ENCODE results near the gene RALGDS.
"Not testable (repeated sequence)": the region's sequence is repeated elsewhere in the genome, so short reads cannot be mapped to it uniquely, and the experiment has no call there.

RALGDS gene

DNA sequence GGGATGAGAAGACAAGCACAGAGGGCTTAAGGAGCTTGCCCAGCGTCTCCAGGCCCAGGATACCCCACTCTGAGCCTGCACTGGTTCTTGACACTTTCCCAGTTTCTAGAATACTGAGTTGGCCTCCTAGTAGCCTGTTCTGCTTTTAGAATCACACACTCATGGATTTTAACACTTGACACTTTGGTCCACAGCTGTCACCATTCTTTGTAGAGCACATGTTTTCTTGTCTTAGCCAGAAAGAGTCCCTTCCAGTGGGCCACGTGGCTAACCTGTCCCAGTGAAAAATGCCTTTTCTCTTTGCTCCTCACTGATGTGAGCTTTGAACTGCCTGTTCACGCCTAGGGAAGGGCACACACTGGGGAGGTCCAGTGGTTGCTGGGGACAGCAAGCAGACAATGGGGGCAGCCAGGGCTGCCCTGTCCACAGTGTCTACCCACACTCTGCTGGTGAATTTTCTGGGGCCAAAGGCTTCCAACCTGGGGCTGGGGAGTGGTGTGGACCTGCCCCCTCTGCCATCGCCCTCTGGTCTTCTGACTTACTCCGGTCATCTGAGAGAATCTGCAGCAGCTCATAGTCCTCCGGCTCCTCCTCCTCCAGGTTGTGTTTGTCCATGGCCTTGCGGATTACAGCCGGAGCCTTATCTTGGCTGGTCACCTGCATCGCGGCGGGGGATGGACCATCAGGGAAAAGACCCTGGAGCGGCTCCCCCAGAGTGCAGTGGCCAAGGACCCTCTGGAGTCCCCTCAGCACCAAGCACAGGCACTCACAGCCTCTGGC is 21.1 kb downstream of the RALGDS start:
- TF ChIP-seq, protein P1, sequence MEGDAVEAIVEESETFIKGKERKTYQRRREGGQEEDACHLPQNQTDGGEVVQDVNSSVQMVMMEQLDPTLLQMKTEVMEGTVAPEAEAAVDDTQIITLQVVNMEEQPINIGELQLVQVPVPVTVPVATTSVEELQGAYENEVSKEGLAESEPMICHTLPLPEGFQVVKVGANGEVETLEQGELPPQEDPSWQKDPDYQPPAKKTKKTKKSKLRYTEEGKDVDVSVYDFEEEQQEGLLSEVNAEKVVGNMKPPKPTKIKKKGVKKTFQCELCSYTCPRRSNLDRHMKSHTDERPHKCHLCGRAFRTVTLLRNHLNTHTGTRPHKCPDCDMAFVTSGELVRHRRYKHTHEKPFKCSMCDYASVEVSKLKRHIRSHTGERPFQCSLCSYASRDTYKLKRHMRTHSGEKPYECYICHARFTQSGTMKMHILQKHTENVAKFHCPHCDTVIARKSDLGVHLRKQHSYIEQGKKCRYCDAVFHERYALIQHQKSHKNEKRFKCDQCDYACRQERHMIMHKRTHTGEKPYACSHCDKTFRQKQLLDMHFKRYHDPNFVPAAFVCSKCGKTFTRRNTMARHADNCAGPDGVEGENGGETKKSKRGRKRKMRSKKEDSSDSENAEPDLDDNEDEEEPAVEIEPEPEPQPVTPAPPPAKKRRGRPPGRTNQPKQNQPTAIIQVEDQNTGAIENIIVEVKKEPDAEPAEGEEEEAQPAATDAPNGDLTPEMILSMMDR (conservative IDR thresholded peaks at IDR 0.05; ENCODE audit: low read length), result no peak
- H3K4me3 ChIP-seq (ENCODE audit: low read length), result no peak overlapping the region
- no peak for DNase-seq (ENCODE audit: low read depth)

DNA sequence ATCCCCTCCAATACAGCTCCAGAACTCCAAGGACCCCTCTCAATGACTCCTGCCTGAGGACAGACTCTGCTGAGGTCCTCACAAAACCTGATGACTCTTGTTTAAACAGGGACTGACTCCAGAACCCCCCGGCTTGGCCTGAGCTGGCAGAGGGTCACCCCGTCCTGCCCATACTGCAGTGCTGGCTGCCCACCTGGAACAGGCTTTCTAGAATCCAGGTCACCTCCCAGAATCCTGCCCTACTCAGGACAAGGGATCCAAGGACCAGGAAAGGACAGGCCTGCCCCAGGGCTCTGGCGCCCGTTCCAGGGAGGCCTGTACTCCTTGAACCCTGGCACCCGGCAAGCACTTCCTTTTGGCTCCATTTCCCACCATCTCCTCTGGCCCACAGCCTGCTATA is 22.2 kb downstream of the RALGDS start:
- no peak overlapping the region for H3K4me3 ChIP-seq (ENCODE audit: low read length)
- DNase-seq (ENCODE audit: low read depth), result no peak
- TF ChIP-seq, protein P1 (conservative IDR thresholded peaks at IDR 0.05; ENCODE audit: low read length), result no peak

DNA sequence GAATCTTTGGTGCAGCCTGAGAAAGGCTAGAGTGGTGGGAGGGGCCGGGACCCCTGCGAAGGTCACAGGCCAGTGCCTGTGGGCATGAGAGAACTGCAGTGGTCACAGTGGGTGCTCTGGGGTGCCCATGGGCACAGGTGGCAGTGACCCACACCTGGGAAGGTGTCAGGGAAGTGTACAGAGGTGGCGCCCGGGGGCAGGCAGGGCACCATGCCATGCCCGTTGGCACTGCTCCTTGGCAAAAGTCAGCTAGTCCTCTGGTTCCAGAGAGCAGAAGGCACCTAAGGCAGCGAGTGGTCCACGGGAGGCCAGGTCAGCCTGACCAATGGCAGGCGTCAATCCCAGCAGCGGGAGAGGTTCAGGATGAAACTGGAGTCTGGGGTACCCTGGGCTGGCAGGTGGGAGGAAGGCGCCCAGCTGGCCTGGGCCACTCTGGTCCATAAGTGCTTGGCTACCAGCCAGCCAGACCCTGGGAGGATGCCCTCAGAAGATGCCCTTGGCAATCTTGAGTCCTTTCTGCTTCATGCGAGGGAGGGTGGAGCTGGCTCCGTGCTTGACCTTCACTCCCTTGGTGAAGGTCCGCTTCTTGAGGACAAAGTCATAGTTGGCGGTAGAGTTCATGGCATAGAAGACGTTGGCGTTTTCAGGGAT is 22.8 kb downstream of the RALGDS start:
- no peak overlapping the region for H3K4me3 ChIP-seq (ENCODE audit: low read length)
- TF ChIP-seq, protein P1 (conservative IDR thresholded peaks at IDR 0.05; ENCODE audit: low read length), result no peak
- DNase-seq (ENCODE audit: low read depth), result no peak

DNA sequence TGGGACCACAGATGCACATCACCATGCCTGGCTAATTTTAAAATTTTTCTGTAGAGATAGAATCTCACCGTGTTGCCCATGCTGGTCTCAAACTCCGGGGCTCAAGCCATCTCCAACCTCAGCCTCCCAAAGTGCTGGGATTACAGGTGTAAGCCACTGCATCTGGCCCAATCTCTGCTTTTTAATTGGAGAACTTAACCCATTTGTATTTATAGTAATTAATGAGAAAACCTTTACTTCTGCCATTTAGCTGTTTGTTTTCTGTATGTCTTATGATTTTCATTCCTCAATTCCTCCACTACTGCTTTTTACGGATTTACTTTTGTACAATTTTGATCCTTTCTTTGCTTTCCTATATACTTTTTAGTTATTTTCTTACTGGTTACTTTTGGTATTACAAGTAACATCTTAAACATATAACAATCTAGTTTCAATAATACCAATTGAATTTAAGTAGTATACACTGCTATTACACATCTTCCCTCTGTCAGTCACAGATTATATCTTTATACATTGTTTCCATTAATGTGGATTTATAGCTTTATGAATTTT is 26.1 kb downstream of the RALGDS start:
- TF ChIP-seq, protein P1 (conservative IDR thresholded peaks at IDR 0.05; ENCODE audit: low read length), result no peak
- DNase-seq (ENCODE audit: low read depth), result no peak
- H3K4me3 ChIP-seq (ENCODE audit: low read length), result no peak overlapping the region

DNA sequence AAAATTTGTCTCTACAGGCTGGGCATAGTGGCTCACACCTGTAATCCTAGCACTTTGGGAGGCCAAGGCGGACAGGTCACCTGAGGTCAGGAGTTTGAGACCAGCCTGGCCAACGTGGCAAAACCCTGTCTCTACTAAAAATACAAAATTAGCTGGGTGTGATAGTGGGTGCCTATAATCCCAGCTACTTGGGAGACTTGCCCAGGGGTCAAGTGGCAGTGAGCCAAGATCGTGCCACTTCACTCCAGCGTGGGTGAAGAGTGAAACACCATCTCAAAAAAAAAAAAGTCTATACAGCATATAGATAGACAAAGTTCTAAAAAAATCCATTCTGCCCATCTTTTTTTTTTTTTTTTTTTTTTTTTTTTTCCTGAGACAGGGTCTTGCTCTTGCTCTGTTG is 26.7 kb downstream of the RALGDS start:
- not testable (repeated sequence) for H3K4me3 ChIP-seq (ENCODE audit: low read length); DNase-seq (ENCODE audit: low read depth)

DNA sequence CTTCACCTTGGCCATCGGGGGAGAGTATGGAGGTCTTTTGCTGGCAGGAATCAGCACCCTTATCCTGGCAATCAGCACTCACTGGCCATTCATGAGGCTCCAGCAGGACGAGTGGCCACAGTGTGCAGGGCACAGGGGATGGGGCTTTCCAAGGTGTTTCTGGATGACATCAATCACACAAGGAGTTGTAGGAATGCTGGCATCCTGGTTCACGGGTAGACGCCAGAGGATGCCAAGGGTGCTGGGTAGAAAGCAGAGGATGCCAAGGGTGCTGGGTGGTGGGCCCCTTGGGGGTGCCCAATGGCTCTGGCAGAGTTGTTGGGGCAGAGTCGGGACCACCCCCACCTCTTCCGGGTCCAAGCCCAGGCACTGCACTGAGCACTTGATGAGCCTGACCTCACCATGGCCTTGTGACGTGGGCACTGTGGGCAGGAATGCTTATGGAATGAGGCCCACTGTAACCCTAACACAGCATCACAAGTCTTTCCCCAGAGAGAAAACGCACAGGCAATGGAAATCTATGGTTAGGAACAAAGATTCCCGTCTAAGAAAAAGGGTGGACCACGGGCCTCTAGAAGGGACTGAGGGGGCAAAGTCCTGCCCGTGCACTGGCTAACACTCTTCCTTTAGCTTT is 30.2 kb downstream of the RALGDS start:
- TF ChIP-seq, protein P1 (conservative IDR thresholded peaks at IDR 0.05; ENCODE audit: low read length), result no peak
- DNase-seq (ENCODE audit: low read depth), result no peak
- no peak overlapping the region for H3K4me3 ChIP-seq (ENCODE audit: low read length)

DNA sequence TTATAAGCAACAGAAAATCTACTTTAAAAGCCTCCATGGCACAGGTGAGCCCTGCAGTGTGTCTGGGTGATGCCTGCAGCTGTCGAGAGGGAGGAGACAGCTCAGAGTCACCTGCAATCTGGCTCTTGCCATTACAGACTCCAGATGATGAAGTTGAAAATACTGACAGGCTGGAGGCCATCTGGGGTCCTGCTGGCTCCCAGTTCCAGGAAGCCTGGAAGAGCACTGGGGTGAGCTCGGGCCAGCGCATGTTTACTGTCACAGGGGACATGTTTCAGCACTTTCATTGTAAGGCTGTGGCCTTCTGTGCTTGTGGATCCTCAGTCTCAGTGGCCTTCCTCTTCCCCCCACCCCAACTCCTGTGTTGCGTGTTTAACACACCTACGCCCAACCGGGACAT is 30.9 kb downstream of the RALGDS start:
- TF ChIP-seq, protein P1 (conservative IDR thresholded peaks at IDR 0.05; ENCODE audit: low read length), result no peak
- H3K4me3 ChIP-seq (ENCODE audit: low read length), result no peak overlapping the region
- no peak for DNase-seq (ENCODE audit: low read depth)

Measured in AG10803 (cell line).